GM12878 (cell line): ENCODE measurements around the gene NAA15.

Experiments used
- ATF3 ChIP-seq: IDR thresholded peaks from 2 replicates; pipeline ENCODE4 v1.6.1; 2011; ENCODE audit warnings: low read depth, mild to moderate bottlenecking, low read length, moderate library complexity, borderline replicate concordance; ENCODE audit errors: extremely low read depth
- BCL11A ChIP-seq: IDR thresholded peaks from 2 replicates; pipeline ENCODE4 v1.6.1; 2011; ENCODE audit warnings: low read depth, low read length
- CTCF ChIP-seq, 3 experiments: IDR thresholded peaks in 2 of 3; conservative IDR thresholded peaks in 1 of 3; 2 replicates each; pipeline ENCODE4 v1.5.1; 2011; ENCODE audit warnings: low read depth in 3 of 3, low read length in 3 of 3, mild to moderate bottlenecking in 3 of 3, control low read depth in 2 of 3, moderate library complexity in 2 of 3, inconsistent platforms in 1 of 3, mixed read lengths in 1 of 3; ENCODE audit not compliant: control insufficient read depth in 2 of 3, insufficient read depth in 1 of 3; ENCODE audit errors: extremely low read depth in 1 of 3
- ETV6 ChIP-seq, 2 experiments: fragments of 450-650 bp in 1 of 2; IDR thresholded peaks in 1 of 2; conservative IDR thresholded peaks in 1 of 2; 2 replicates each; pipeline ENCODE4 v1.6.1; 2014; ENCODE audit warnings: antibody characterized with exemption in 1 of 2, borderline replicate concordance in 1 of 2, low read depth in 1 of 2, mild to moderate bottlenecking in 1 of 2, moderate library complexity in 1 of 2
- EZH2 ChIP-seq: IDR thresholded peaks from 2 replicates; pipeline ENCODE4 v1.6.1; 2012; ENCODE audit warnings: low read depth, mild to moderate bottlenecking, control low read depth, inconsistent platforms, low read length, borderline replicate concordance; ENCODE audit not compliant: control insufficient read depth
- FOXK2 ChIP-seq: fragments of 450-650 bp; IDR thresholded peaks from 2 replicates; pipeline ENCODE4 v1.6.1; 2017; ENCODE audit warnings: mild to moderate bottlenecking, moderate library complexity
- POLR2A ChIP-seq: IDR thresholded peaks from 2 replicates; pipeline ENCODE4 v1.6.1; 2011; ENCODE audit warnings: low read depth, mild to moderate bottlenecking, low read length
- POLR2AphosphoS5 ChIP-seq: IDR thresholded peaks from 2 replicates; pipeline ENCODE4 v1.6.1; 2011; ENCODE audit warnings: mild to moderate bottlenecking, low read length, inconsistent platforms
- SP1 ChIP-seq: IDR thresholded peaks from one replicate; pipeline ENCODE4 v1.6.1; 2011; ENCODE audit warnings: low read depth, low read length
- TAF1 ChIP-seq: IDR thresholded peaks from 2 replicates; pipeline ENCODE4 v1.6.1; 2011; ENCODE audit warnings: mild to moderate bottlenecking, low read depth, low read length, borderline replicate concordance
- USF2 ChIP-seq: IDR thresholded peaks from 2 replicates; pipeline ENCODE4 v1.6.1; 2011; ENCODE audit warnings: low read depth, low read length, improper control_type of control experiment, borderline replicate concordance

GRCh38 chr4:139453371-139454110 lies 152.2 kb downstream of the NAA15 start:
- no peak for TF ChIP-seq BCL11A
- TF ChIP-seq CTCF (IDR thresholded peaks at IDR 0.05 in 2 of 3, conservative IDR thresholded peaks at IDR 0.05 in 1 of 3; ENCODE audit: control insufficient read depth in 2 of 3, extremely low read depth in 1 of 3, insufficient read depth in 1 of 3, low read depth in 3 of 3, low read length in 3 of 3): peak in 1 of 3 experiments; percentile 0; a peak in 1 of 6 replicates
- no peak for TF ChIP-seq EZH2
- peak; percentile 65; the same call in 1 of the 2 replicates for TF ChIP-seq POLR2AphosphoS5
- TF ChIP-seq ETV6 (conservative IDR thresholded peaks at IDR 0.05 in 1 of 2, IDR thresholded peaks at IDR 0.05 in 1 of 2; ENCODE audit: borderline replicate concordance in 1 of 2, low read depth in 1 of 2): 0 out of 4 replicates have a peak, but pooled peaks of 1 of the 2 experiments have one; percentile 5
- TF ChIP-seq FOXK2: no peak
- TF ChIP-seq TAF1: peak; percentile 34; the same call in 1 of the 2 replicates
- TF ChIP-seq SP1: no peak
- no peak for TF ChIP-seq USF2
- no peak for TF ChIP-seq ATF3
- peak; percentile 91 for TF ChIP-seq POLR2A
